Activated CD4-positive, alpha-beta T cell treated with anti-CD3 and anti-CD28 coated beads, Interleukin-2, Interleukin-6, amounts not matched to agents 100 ng/mL and 50 ng/mL, durations not matched to agents 16 hours and 8 hours (primary cell): Measurements from ENCODE around the gene GNAQ.
A peak's percentile ranks its signal among the peaks of the same experiment; 100 is the strongest.

ENCODE experiments used
- DNase-seq: peaks from one replicate; pipeline ENCODE4 v3.0.0-alpha.2; 2020

GNAQ gene

GRCh38 chr9:77935211-77935610, 96.4 kb downstream of the GNAQ start:
- DNase-seq, result no peak

GRCh38 chr9:77933976-77934375, 97.6 kb downstream of the GNAQ start:
- DNase-seq, result no peak

GRCh38 chr9:77933019-77933418, 98.6 kb downstream of the GNAQ start:
- DNase-seq, result no peak

- no peak for DNase-seq
Observed at GRCh38 chr9:77929942-77930341, 101.7 kb downstream of the GNAQ start.

- DNase-seq, result no peak
Observed at GRCh38 chr9:77927265-77927664, 104.3 kb downstream of the GNAQ start.

GRCh38 chr9:77926371-77926878, 105.2 kb downstream of the GNAQ start:
- no peak for DNase-seq

- DNase-seq, result no peak
Observed at GRCh38 chr9:77922591-77922990, 109.0 kb downstream of the GNAQ start.

GRCh38 chr9:77917800-77918199, 113.8 kb downstream of the GNAQ start:
- no peak for DNase-seq

GRCh38 chr9:77916820-77917219, 114.8 kb downstream of the GNAQ start:
- DNase-seq, result no peak

- DNase-seq, result peak; percentile 28
Observed at GRCh38 chr9:77916410-77916819, 115.2 kb downstream of the GNAQ start.

GRCh38 chr9:77915744-77916143, 115.9 kb downstream of the GNAQ start:
- no peak for DNase-seq

- no peak for DNase-seq
Observed at GRCh38 chr9:77912895-77913693, 118.5 kb downstream of the GNAQ start.

GRCh38 chr9:77911928-77912327, 119.7 kb downstream of the GNAQ start:
- no peak for DNase-seq

GRCh38 chr9:77910194-77910621, 121.4 kb downstream of the GNAQ start:
- no peak for DNase-seq

GRCh38 chr9:77909306-77909705, 122.3 kb downstream of the GNAQ start:
- DNase-seq, result peak; percentile 72

- DNase-seq, result no peak
Observed at GRCh38 chr9:77908293-77908692, 123.3 kb downstream of the GNAQ start.

- no peak for DNase-seq
Observed at GRCh38 chr9:77907585-77907984, 124.0 kb downstream of the GNAQ start.

GRCh38 chr9:77906991-77907390, 124.6 kb downstream of the GNAQ start:
- no peak for DNase-seq

- DNase-seq, result no peak
Observed at GRCh38 chr9:77903666-77904285, 127.8 kb downstream of the GNAQ start.

- no peak for DNase-seq
Observed at GRCh38 chr9:77901771-77902170, 129.8 kb downstream of the GNAQ start.

- DNase-seq, result no peak
Observed at GRCh38 chr9:77901018-77901417, 130.6 kb downstream of the GNAQ start.

- peak; percentile 22 for DNase-seq
Observed at GRCh38 chr9:77899679-77900354, 131.8 kb downstream of the GNAQ start.

- DNase-seq, result no peak
Observed at GRCh38 chr9:77898864-77899263, 132.7 kb downstream of the GNAQ start.
